HepG2 (cell line): ENCODE results near the gene DSTYK. TPM values are rescaled to one million over a fixed set of nuclear protein-coding genes. Genes with fewer than 3 reads are reported as not detected.

Experiments used
- ATAC-seq: fragments of 200-7000 bp; cut with Tn5 transposase; 3 replicates; pipeline ENCODE4 v1.9.1; 2020; ENCODE audit warnings: mild to moderate bottlenecking, moderate library complexity
- BruUV-seq: library from RNA; stranded (reverse); fragments of 400-500 nt; replicated peaks from 2 replicates; lab custom pipeline; 2021; lab: Mats Ljungman, UMichigan
- CTCF ChIA-PET: fragments of 300-600 bp; formaldehyde crosslinking; extraction: SDS; loops from one replicate; lab custom pipeline; 2021; ENCODE audit warnings: low total read pairs, inconsistent platforms, low intra/inter-chr PET ratio; lab: Yijun Ruan, JAX
- POLR2A ChIA-PET: fragments of 350-600 bp; sonication (Branson Sonifier 250); formaldehyde crosslinking; loops from one replicate; lab custom pipeline; 2020; ENCODE audit warnings: antibody characterized with exemption, inconsistent platforms; lab: Yijun Ruan, JAX
- DNase-seq: peaks from one replicate; pipeline ENCODE4 v3.0.0-alpha.2; 2015; ENCODE audit warnings: low spot score
- FAIRE-seq: peaks from 3 replicates; lab custom pipeline; 2011; peaks lifted over from hg19 to GRCh38; lab: Jason Lieb, UNC
- H2AFZ ChIP-seq: one replicate; pipeline ENCODE4 v1.6.1; 2011; ENCODE audit warnings: low read length, inconsistent platforms
- H3K27ac ChIP-seq: fragments of 300-600 bp; 3 replicates; pipeline ENCODE4 v1.8.0; 2011; ENCODE audit warnings: mixed run types, mild to moderate bottlenecking, mixed read lengths, low read length, inconsistent platforms; ENCODE audit not compliant: insufficient read depth; ENCODE audit errors: extremely low read length
- H3K27me3 ChIP-seq, 2 experiments: fragments of 200-600 bp in 1 of 2; 2 replicates in 1 of 2; 3 replicates in 1 of 2; pipeline versions ENCODE4 v1.6.0 to v1.8.0; 2011; ENCODE audit warnings: low read length in 2 of 2, mild to moderate bottlenecking in 2 of 2, moderate library complexity in 2 of 2, inconsistent platforms in 1 of 2; ENCODE audit not compliant: insufficient read depth in 2 of 2, control insufficient read depth in 1 of 2
- H3K36me3 ChIP-seq, 2 experiments: fragments of 200-600 bp in 1 of 2; replicated peaks in 1 of 2; 2 replicates in 1 of 2; 3 replicates in 1 of 2; pipeline versions ENCODE4 v1.5.1 to v1.8.0; 2011; ENCODE audit warnings: low read length in 2 of 2, inconsistent platforms in 1 of 2; ENCODE audit not compliant: insufficient read depth in 2 of 2, control insufficient read depth in 1 of 2
- H3K4me1 ChIP-seq: 2 replicates; pipeline ENCODE4 v1.5.1; 2012; ENCODE audit warnings: low read length, inconsistent platforms; ENCODE audit not compliant: insufficient read depth
- H3K4me2 ChIP-seq: 2 replicates; pipeline ENCODE4 v1.6.0; 2011; ENCODE audit warnings: low read depth, low read length, inconsistent platforms
- H3K4me3 ChIP-seq, 3 experiments: fragments of 200-600 bp in 1 of 3; sonication (generic), shearing (Covaris generic) in 1 of 3; replicated peaks in 1 of 3; 2 replicates each; pipeline ENCODE4 v1.5.1; 2011 to 2016; ENCODE audit warnings: low read length in 3 of 3, inconsistent platforms in 2 of 3, low read depth in 2 of 3, mild to moderate bottlenecking in 2 of 3, control low read depth in 1 of 3, mixed read lengths in 1 of 3; ENCODE audit not compliant: insufficient read depth in 1 of 3
- H3K79me2 ChIP-seq: one replicate; pipeline ENCODE4 v1.6.1; 2011; ENCODE audit warnings: low read length, inconsistent platforms; ENCODE audit not compliant: insufficient read depth
- H3K9ac ChIP-seq: 2 replicates; pipeline ENCODE4 v1.6.0; 2011; ENCODE audit warnings: mild to moderate bottlenecking, low read depth, low read length, inconsistent platforms; ENCODE audit not compliant: insufficient read depth
- H3K9me3 ChIP-seq: 2 replicates; pipeline ENCODE4 v1.5.1; 2012; ENCODE audit warnings: mild to moderate bottlenecking, low read length
- H4K20me1 ChIP-seq: 2 replicates; pipeline ENCODE4 v1.6.0; 2011; ENCODE audit warnings: inconsistent platforms, mild to moderate bottlenecking, low read length, moderate library complexity; ENCODE audit not compliant: insufficient read depth
- CENPBD1 ChIP-seq: sonication (generic); formaldehyde crosslinking; IDR thresholded peaks from 2 replicates; pipeline ENCODE4 v1.8.0; 2022; ENCODE audit warnings: missing genetic modification reagents, low read depth, mild to moderate bottlenecking, borderline replicate concordance
- DR1 ChIP-seq: sonication (generic); formaldehyde crosslinking; IDR thresholded peaks from 2 replicates; pipeline ENCODE4 v1.8.0; 2021; ENCODE audit warnings: mild to moderate bottlenecking, missing genetic modification reagents, inconsistent platforms
- RCOR2 ChIP-seq: IDR thresholded peaks from 2 replicates; pipeline ENCODE4 v1.6.1; 2016; ENCODE audit warnings: missing biosample characterization, missing genetic modification reagents
- USF2 ChIP-seq, 2 experiments: sonication (generic) in 1 of 2; formaldehyde crosslinking in 1 of 2; IDR thresholded peaks; 2 replicates each; pipeline versions ENCODE4 v1.5.1 to v1.6.1; 2011 to 2020; ENCODE audit warnings: borderline replicate concordance in 1 of 2, low read depth in 1 of 2, low read length in 1 of 2, mild to moderate bottlenecking in 1 of 2, missing genetic modification reagents in 1 of 2, moderate library complexity in 1 of 2
- ZFP41 ChIP-seq: sonication (generic); formaldehyde crosslinking; IDR thresholded peaks from 2 replicates; pipeline ENCODE4 v1.4.0; 2020; ENCODE audit warnings: mild to moderate bottlenecking, missing genetic modification reagents, borderline replicate concordance
- ZKSCAN5 ChIP-seq: sonication (generic); formaldehyde crosslinking; IDR thresholded peaks from 2 replicates; pipeline ENCODE4 v1.5.1; 2020; ENCODE audit warnings: mild to moderate bottlenecking, missing genetic modification reagents
- ZMAT5 ChIP-seq: sonication (generic); formaldehyde crosslinking; IDR thresholded peaks from 2 replicates; pipeline ENCODE4 v1.5.0; 2020; ENCODE audit warnings: mild to moderate bottlenecking, low read depth, missing genetic modification reagents, borderline replicate concordance
- ZNF121 ChIP-seq: sonication (generic); formaldehyde crosslinking; IDR thresholded peaks from 2 replicates; pipeline ENCODE4 v1.5.0; 2020; ENCODE audit warnings: mild to moderate bottlenecking, missing genetic modification reagents
- ZNF205 ChIP-seq: IDR thresholded peaks from 2 replicates; pipeline ENCODE4 v1.6.1; 2018; ENCODE audit warnings: missing biosample characterization, missing genetic modification reagents
- ZNF3 ChIP-seq: IDR thresholded peaks from 2 replicates; pipeline ENCODE4 v1.7.0; 2017; ENCODE audit warnings: inconsistent platforms
- WGBS: methylation state at CpG from one replicate; pipeline ENCODE4 v1.1.6; 2017; ENCODE audit warnings: low lambda C conversion rate; 5-methylcytosine and 5-hydroxymethylcytosine counted together
- in situ Hi-C: cut with HindIII; loops from 2 replicates; pipeline ENCODE4 v1.10.0; 2017; ENCODE audit warnings: low pct_unique_long_range_greater_than_20kb; ENCODE audit not compliant: extremely low pct_ligation_motif_present
- intact Hi-C: fragments of 100-400 bp; cut with micrococcal nuclease; formaldehyde crosslinking; loops from one replicate; pipeline ENCODE4 v1.10.0; 2022; ENCODE audit not compliant: unreplicated experiment
- polyA plus RNA-seq, 8 experiments: library from polyadenylated mRNA; depleted of rRNA in 3 of 8; stranded (reverse) in 7 of 8; unstranded in 1 of 8; fragments of >200 nt; fragmentation: Illumina TruSeq in 4 of 8; extraction: Trizol in 4 of 8; gene quantifications; 2 replicates each; pipeline versions ENCODE4 v1.2.1 to v1.2.3, GENCODE V29; 2011 to 2016; ENCODE audit warnings: low read depth in 4 of 8, missing spikeins in 1 of 8, mixed read lengths in 1 of 8; ENCODE audit not compliant: insufficient read depth in 1 of 8
- total RNA-seq, 5 experiments: library from RNA; depleted of rRNA; stranded (reverse); fragments of >200 nt; fragmentation: Illumina TruSeq; extraction: Trizol; gene quantifications; 2 replicates each; pipeline ENCODE4 v1.2.3, GENCODE V29; 2016; ENCODE audit warnings: low read depth in 1 of 5
- TF ChIP-seq, protein P1 (sequence below): sonication (generic); formaldehyde crosslinking; IDR thresholded peaks from 2 replicates; pipeline ENCODE4 v1.4.0; 2020; ENCODE audit warnings: missing genetic modification reagents, borderline replicate concordance

Gene DSTYK
- total and polyA plus RNA-seq, 2 of the 13 experiments (the other 11 are each of a cell fraction or from before 2014, with no cell fraction given), result 2.6 to 4.8 TPM

GRCh38 chr1:205118752-205119151 lies 92.8 kb downstream of the DSTYK start:
- FAIRE-seq, result no peak
- no peak for ATAC-seq
- no peaks in the 10 kb centered on the region; a peak in 1 of 5 replicates for H3K27me3 ChIP-seq
- no peak overlapping the region for H3K4me2 ChIP-seq
- H2AFZ ChIP-seq, result no peak overlapping the region
- peaks cover 2 to 14% of the 10 kb centered on the region in 2 experiments; a peak in 3 of 5 replicates for H3K36me3 ChIP-seq
- H3K9ac ChIP-seq, result no peak overlapping the region
- BruUV-seq, result no TSS peak
- no peak overlapping the region for H3K4me3 ChIP-seq
- H3K79me2 ChIP-seq, result peaks cover 34% of the 10 kb centered on the region
- no peak overlapping the region for H3K27ac ChIP-seq
- 98% methylated on average over 2 of the region's 2 CpGs for WGBS
- ChIA-PET CTCF (no interaction called here), POLR2A (no interaction called here)
- in situ Hi-C loops (no loop called here), intact Hi-C loops (no loop called here)
- no peak for DNase-seq
- no peak for TF ChIP-seq CENPBD1 (CRISPR knock-in tag)
- no peak for TF ChIP-seq ZNF3 (CRISPR knock-in tag)
- TF ChIP-seq RCOR2 (CRISPR knock-in tag), result no peak
- TF ChIP-seq, all 625 proteins: peak for 0
- no peaks in the 10 kb centered on the region for H3K9me3 ChIP-seq
- H3K4me1 ChIP-seq, result peaks cover 31% of the 10 kb centered on the region
- H4K20me1 ChIP-seq, result no peaks in the 10 kb centered on the region

DNA sequence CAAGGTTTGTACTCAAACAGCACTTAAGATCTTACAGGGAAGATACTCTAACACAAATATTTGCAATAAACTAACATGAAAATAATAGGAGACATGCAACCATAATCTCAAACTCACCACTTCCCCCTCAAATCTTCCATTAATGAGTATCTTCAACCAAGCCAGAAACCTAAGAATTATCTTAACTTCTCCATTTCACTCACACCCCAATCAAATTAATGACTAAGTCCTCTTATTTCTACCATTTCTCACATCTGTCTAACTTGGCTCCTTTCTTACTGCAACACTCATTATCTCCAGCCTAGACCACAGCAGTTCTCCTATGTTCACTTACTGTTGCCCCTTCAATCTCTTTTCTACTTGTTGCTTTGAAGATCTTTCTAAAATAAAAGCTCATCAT lies 100.1 kb downstream of the DSTYK start:
- no TSS peak for BruUV-seq
- intact Hi-C loops, result no loop called here
- H3K36me3 ChIP-seq, result peaks cover 2 to 34% of the 10 kb centered on the region in 2 experiments; a peak in 4 of 5 replicates
- no peak for TF ChIP-seq ZNF121 (CRISPR knock-in tag)
- no peak for TF ChIP-seq ZMAT5 (CRISPR knock-in tag)
- TF ChIP-seq, protein P1, sequence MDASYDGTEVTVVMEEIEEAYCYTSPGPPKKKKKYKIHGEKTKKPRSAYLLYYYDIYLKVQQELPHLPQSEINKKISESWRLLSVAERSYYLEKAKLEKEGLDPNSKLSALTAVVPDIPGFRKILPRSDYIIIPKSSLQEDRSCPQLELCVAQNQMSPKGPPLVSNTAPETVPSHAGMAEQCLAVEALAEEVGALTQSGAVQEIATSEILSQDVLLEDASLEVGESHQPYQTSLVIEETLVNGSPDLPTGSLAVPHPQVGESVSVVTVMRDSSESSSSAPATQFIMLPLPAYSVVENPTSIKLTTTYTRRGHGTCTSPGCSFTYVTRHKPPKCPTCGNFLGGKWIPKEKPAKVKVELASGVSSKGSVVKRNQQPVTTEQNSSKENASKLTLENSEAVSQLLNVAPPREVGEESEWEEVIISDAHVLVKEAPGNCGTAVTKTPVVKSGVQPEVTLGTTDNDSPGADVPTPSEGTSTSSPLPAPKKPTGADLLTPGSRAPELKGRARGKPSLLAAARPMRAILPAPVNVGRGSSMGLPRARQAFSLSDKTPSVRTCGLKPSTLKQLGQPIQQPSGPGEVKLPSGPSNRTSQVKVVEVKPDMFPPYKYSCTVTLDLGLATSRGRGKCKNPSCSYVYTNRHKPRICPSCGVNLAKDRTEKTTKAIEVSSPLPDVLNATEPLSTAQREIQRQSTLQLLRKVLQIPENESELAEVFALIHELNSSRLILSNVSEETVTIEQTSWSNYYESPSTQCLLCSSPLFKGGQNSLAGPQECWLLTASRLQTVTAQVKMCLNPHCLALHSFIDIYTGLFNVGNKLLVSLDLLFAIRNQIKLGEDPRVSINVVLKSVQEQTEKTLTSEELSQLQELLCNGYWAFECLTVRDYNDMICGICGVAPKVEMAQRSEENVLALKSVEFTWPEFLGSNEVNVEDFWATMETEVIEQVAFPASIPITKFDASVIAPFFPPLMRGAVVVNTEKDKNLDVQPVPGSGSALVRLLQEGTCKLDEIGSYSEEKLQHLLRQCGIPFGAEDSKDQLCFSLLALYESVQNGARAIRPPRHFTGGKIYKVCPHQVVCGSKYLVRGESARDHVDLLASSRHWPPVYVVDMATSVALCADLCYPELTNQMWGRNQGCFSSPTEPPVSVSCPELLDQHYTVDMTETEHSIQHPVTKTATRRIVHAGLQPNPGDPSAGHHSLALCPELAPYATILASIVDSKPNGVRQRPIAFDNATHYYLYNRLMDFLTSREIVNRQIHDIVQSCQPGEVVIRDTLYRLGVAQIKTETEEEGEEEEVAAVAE (CRISPR knock-in tag), result no peak
- TF ChIP-seq ZFP41 (CRISPR knock-in tag), result no peak
- no peak for TF ChIP-seq USF2 (IDR thresholded peaks at IDR 0.05; ENCODE audit: low read depth, low read length)
- TF ChIP-seq USF2 (CRISPR knock-in tag; IDR thresholded peaks at IDR 0.05; ENCODE audit: borderline replicate concordance), result no peak
- TF ChIP-seq ZKSCAN5 (CRISPR knock-in tag), result no peak
- TF ChIP-seq DR1 (CRISPR knock-in tag), result no peak
- TF ChIP-seq ZNF205 (CRISPR knock-in tag), result no peak

More for the DNA sequence above, 100.1 kb downstream of the DSTYK start:
- no peaks in the 10 kb centered on the region for H3K79me2 ChIP-seq
- in situ Hi-C loops, result no loop called here
- H2AFZ ChIP-seq, result no peak overlapping the region
- no peaks in the 10 kb centered on the region for H3K4me1 ChIP-seq
- ChIA-PET CTCF (no interaction called here), POLR2A (interaction anchor here (2.6 kb wide), 1 partner anchor 10 kb away, joined by 8 read pairs; the partner anchor contains the start of gene RBBP5)
- H3K27me3 ChIP-seq, result no peaks in the 10 kb centered on the region
- no peak overlapping the region for H3K9ac ChIP-seq
- DNase-seq, result no peak
- H4K20me1 ChIP-seq, result no peaks in the 10 kb centered on the region
- H3K9me3 ChIP-seq, result no peaks in the 10 kb centered on the region
- FAIRE-seq, result no peak
- no peak overlapping the region for H3K27ac ChIP-seq
- no peak overlapping the region for H3K4me2 ChIP-seq
- ATAC-seq, result no peak
- no peak overlapping the region for H3K4me3 ChIP-seq
